Measurements from ENCODE around the gene TSPAN18.
A peak's percentile ranks its signal among the peaks of the same experiment; 100 is the strongest.

TSPAN18 gene

GRCh38 chr11:44741976-44742375 lies 15.2 kb downstream of the TSPAN18 start:
- no peaks in the 10 kb centered on the region for H3K9me3 ChIP-seq (ENCODE audit: control insufficient read depth in 1 of 2, low read length in 2 of 2)
- H3K4me1 ChIP-seq (ENCODE audit: control insufficient read depth in 1 of 2, insufficient read depth in 2 of 2, low read length in 2 of 2): peaks cover 11 to 58% of the 10 kb centered on the region in 2 donors
- H3K27me3 ChIP-seq (ENCODE audit: low read depth, low read length): no peaks in the 10 kb centered on the region
- no peak overlapping the region for H3K4me3 ChIP-seq (ENCODE audit: low read depth in 1 of 2, low read length in 2 of 2)
- no peaks in the 10 kb centered on the region for H3K36me3 ChIP-seq (ENCODE audit: control insufficient read depth in 1 of 2, insufficient read depth in 2 of 2, low read length in 2 of 2)
- H3K27ac ChIP-seq (ENCODE audit: low read length): no peak overlapping the region

DNA sequence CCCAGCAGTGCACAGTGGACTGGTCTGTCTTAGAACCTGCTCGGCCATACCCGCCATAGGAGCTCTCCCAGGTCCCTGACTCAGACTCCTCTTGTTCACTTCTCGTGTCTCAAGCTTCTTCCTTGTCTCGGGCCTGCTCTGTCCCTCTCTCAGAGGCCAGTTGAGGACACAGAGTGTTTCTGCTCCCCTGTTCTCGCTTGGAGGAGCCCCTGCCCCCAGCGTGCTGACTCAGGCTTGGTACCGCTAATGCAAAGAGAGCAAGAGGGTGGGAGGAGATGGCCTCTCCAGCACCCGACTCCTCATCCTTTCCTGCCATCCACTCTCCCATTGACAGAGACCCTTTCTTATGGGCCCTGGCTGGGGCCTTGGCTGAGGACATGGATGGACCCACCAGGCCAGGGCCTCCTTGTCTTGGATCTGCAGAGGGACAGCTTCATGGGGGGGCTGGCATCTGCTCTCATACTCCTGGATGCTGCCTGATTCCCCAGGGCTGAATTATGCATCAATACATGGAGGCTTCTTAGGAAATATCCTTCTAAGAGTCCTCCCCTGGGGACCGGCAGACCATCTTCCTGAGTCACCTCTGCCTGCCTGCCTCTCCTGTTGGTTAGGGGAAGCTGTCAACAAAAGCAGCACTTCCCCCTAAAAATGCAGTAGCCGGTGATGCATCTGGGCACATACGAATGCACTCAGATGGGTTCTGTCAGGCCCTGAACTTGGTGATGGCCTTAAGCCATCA lies 15.9 kb downstream of the TSPAN18 start:
- Histone ChIP-seq H3K4me1 (ENCODE audit: control insufficient read depth in 1 of 2, insufficient read depth in 2 of 2, low read length in 2 of 2) (peaks cover 11 to 65% of the 10 kb centered on the region in 2 donors), H3K9me3 (ENCODE audit: control insufficient read depth in 1 of 2, low read length in 2 of 2) (no peaks in the 10 kb centered on the region), H3K27ac (ENCODE audit: low read length) (no peak overlapping the region), H3K4me3 (ENCODE audit: low read depth in 1 of 2, low read length in 2 of 2) (no peak overlapping the region), H3K27me3 (ENCODE audit: low read depth, low read length) (no peaks in the 10 kb centered on the region), H3K36me3 (ENCODE audit: control insufficient read depth in 1 of 2, insufficient read depth in 2 of 2, low read length in 2 of 2) (no peaks in the 10 kb centered on the region)

DNA sequence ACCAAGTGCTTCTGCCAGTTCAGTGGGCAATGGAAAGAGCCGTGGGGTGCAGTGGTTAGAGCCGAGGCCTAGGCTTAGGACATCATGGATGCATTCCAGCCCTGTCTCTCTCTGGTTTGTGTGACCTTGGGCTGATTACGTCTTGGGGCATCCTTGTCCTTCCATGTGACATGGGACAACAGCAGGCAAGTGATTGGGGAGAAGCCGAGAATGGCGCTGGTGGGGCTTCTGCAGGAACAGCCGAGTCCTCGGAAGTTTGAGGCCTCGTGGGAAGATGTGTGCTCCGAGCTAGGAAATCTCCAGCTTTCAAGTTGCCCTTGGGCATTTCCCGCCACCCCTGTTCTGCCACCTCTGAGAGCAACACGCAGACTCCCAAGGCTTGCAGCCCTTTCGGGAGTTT lies 16.6 kb downstream of the TSPAN18 start:
- Histone ChIP-seq H3K27me3 (ENCODE audit: low read depth, low read length) (no peaks in the 10 kb centered on the region), H3K36me3 (ENCODE audit: control insufficient read depth in 1 of 2, insufficient read depth in 2 of 2, low read length in 2 of 2) (no peaks in the 10 kb centered on the region), H3K9me3 (ENCODE audit: control insufficient read depth in 1 of 2, low read length in 2 of 2) (no peaks in the 10 kb centered on the region), H3K27ac (ENCODE audit: low read length) (no peak overlapping the region), H3K4me3 (ENCODE audit: low read depth in 1 of 2, low read length in 2 of 2) (no peak overlapping the region), H3K4me1 (ENCODE audit: control insufficient read depth in 1 of 2, insufficient read depth in 2 of 2, low read length in 2 of 2) (peaks cover 11 to 68% of the 10 kb centered on the region in 2 donors)

DNA sequence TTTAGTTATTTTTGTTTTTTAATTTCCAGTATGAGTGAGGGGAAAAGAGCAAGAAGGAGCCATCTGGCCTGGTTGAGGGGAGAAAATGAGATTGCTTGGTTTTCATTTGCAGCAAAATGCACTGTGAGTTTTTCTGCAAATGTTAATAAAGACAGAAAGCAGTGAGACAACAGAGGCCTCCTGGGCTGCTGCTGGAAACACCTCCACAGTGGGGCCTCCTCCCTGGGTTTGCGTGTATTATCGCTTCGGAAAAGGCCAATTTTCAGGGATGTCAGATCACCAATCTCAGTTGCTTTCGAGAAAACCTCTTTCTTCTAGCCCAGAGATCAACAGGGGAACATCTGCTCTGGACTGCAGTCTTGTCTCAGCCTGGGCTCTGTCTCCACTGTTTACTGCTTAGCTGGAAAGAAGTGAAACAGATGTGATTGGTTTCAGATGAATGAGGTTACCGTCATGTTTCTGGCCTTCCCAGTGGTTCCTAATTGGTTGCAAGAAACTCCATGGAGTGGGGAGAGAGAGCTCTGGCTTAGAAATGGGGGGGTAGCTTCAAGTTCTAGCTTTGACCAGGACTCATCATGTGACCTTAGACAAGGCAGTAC lies 17.3 kb downstream of the TSPAN18 start:
- H3K27me3 ChIP-seq (ENCODE audit: low read depth, low read length): no peaks in the 10 kb centered on the region
- no peaks in the 10 kb centered on the region for H3K36me3 ChIP-seq (ENCODE audit: control insufficient read depth in 1 of 2, insufficient read depth in 2 of 2, low read length in 2 of 2)
- H3K9me3 ChIP-seq (ENCODE audit: control insufficient read depth in 1 of 2, low read length in 2 of 2): no peaks in the 10 kb centered on the region
- no peak overlapping the region for H3K4me3 ChIP-seq (ENCODE audit: low read depth in 1 of 2, low read length in 2 of 2)
- peaks cover 11 to 68% of the 10 kb centered on the region in 2 donors for H3K4me1 ChIP-seq (ENCODE audit: control insufficient read depth in 1 of 2, insufficient read depth in 2 of 2, low read length in 2 of 2)
- no peak overlapping the region for H3K27ac ChIP-seq (ENCODE audit: low read length)

DNA sequence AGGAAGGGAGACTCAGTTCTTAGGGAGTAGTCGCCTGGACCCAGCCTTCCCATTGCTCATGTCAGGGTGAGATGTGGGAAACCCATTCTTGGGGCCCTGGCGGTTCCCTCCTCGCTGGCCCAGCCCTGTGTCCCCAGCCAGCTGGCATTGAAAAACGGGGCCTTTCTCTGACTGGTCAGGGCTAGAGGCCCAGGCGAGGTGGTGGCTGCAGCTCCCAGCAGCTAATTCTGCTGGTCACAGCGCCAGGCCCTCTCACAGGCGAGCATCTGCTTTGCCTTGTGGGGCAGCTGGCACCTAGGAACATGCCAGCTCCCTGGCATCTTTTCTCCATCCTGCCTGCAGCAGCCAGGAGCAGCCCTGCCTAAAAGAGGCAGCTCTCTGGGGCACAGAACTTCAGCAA lies 20.1 kb downstream of the TSPAN18 start:
- H3K27me3 ChIP-seq (ENCODE audit: low read depth, low read length): no peaks in the 10 kb centered on the region
- no peak overlapping the region for H3K4me3 ChIP-seq (ENCODE audit: low read depth in 1 of 2, low read length in 2 of 2)
- no peak overlapping the region for H3K27ac ChIP-seq (ENCODE audit: low read length)
- H3K36me3 ChIP-seq (ENCODE audit: control insufficient read depth in 1 of 2, insufficient read depth in 2 of 2, low read length in 2 of 2): no peaks in the 10 kb centered on the region
- no peaks in the 10 kb centered on the region for H3K9me3 ChIP-seq (ENCODE audit: control insufficient read depth in 1 of 2, low read length in 2 of 2)
- H3K4me1 ChIP-seq (ENCODE audit: control insufficient read depth in 1 of 2, insufficient read depth in 2 of 2, low read length in 2 of 2): peaks cover 20 to 63% of the 10 kb centered on the region in 2 donors

- H3K27ac ChIP-seq (ENCODE audit: low read length): no peak overlapping the region
- H3K27me3 ChIP-seq (ENCODE audit: low read depth, low read length): no peaks in the 10 kb centered on the region
- no peaks in the 10 kb centered on the region for H3K36me3 ChIP-seq (ENCODE audit: control insufficient read depth in 1 of 2, insufficient read depth in 2 of 2, low read length in 2 of 2)
- no peak overlapping the region for H3K4me3 ChIP-seq (ENCODE audit: low read depth in 1 of 2, low read length in 2 of 2)
- H3K9me3 ChIP-seq (ENCODE audit: control insufficient read depth in 1 of 2, low read length in 2 of 2): no peaks in the 10 kb centered on the region
- H3K4me1 ChIP-seq (ENCODE audit: control insufficient read depth in 1 of 2, insufficient read depth in 2 of 2, low read length in 2 of 2): peaks cover 20 to 59% of the 10 kb centered on the region in 2 donors
Measured at GRCh38 chr11:44747316-44747715, 20.6 kb downstream of the TSPAN18 start.

- no peaks in the 10 kb centered on the region for H3K36me3 ChIP-seq (ENCODE audit: control insufficient read depth in 1 of 2, insufficient read depth in 2 of 2, low read length in 2 of 2)
- no peaks in the 10 kb centered on the region for H3K9me3 ChIP-seq (ENCODE audit: control insufficient read depth in 1 of 2, low read length in 2 of 2)
- no peak overlapping the region for H3K4me3 ChIP-seq (ENCODE audit: low read depth in 1 of 2, low read length in 2 of 2)
- H3K27me3 ChIP-seq (ENCODE audit: low read depth, low read length): no peaks in the 10 kb centered on the region
- H3K27ac ChIP-seq (ENCODE audit: low read length): peak overlapping the region; percentile 10
- H3K4me1 ChIP-seq (ENCODE audit: control insufficient read depth in 1 of 2, insufficient read depth in 2 of 2, low read length in 2 of 2): peaks cover 17 to 55% of the 10 kb centered on the region in 2 donors
Measured at GRCh38 chr11:44747836-44748235, 21.1 kb downstream of the TSPAN18 start.

DNA sequence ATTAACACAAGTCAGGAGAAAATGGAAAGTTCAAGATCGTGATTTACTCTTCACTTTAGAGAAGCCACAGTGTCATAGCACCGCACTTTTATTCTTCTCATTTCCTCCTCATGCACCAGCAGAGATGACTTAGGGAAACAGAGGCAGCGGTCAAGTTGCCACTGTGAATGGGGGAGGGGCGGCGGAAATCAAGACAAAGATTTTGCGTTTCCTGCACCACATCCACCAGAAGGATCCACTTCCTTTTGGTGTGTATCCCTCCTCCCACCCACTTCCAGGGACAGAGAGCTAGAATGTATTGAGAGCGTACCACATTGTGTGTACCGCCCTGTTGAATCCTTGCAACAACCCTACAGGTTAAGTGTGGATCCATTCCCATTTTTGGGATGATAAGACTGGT lies 21.8 kb downstream of the TSPAN18 start:
- peaks cover 10 to 54% of the 10 kb centered on the region in 2 donors for H3K4me1 ChIP-seq (ENCODE audit: control insufficient read depth in 1 of 2, insufficient read depth in 2 of 2, low read length in 2 of 2)
- no peak overlapping the region for H3K27ac ChIP-seq (ENCODE audit: low read length)
- no peaks in the 10 kb centered on the region for H3K36me3 ChIP-seq (ENCODE audit: control insufficient read depth in 1 of 2, insufficient read depth in 2 of 2, low read length in 2 of 2)
- no peaks in the 10 kb centered on the region for H3K27me3 ChIP-seq (ENCODE audit: low read depth, low read length)
- H3K9me3 ChIP-seq (ENCODE audit: control insufficient read depth in 1 of 2, low read length in 2 of 2): no peaks in the 10 kb centered on the region
- H3K4me3 ChIP-seq (ENCODE audit: low read depth in 1 of 2, low read length in 2 of 2): no peak overlapping the region

- no peaks in the 10 kb centered on the region for H3K9me3 ChIP-seq (ENCODE audit: control insufficient read depth in 1 of 2, low read length in 2 of 2)
- peaks cover 8 to 54% of the 10 kb centered on the region in 2 donors for H3K4me1 ChIP-seq (ENCODE audit: control insufficient read depth in 1 of 2, insufficient read depth in 2 of 2, low read length in 2 of 2)
- H3K27ac ChIP-seq (ENCODE audit: low read length): no peak overlapping the region
- H3K4me3 ChIP-seq (ENCODE audit: low read depth in 1 of 2, low read length in 2 of 2): no peak overlapping the region
- H3K27me3 ChIP-seq (ENCODE audit: low read depth, low read length): no peaks in the 10 kb centered on the region
- no peaks in the 10 kb centered on the region for H3K36me3 ChIP-seq (ENCODE audit: control insufficient read depth in 1 of 2, insufficient read depth in 2 of 2, low read length in 2 of 2)
Measured at GRCh38 chr11:44749189-44749588, 22.4 kb downstream of the TSPAN18 start.

- Histone ChIP-seq H3K27ac (ENCODE audit: low read length) (peak overlapping the region; percentile 18), H3K36me3 (ENCODE audit: control insufficient read depth in 1 of 2, insufficient read depth in 2 of 2, low read length in 2 of 2) (no peaks in the 10 kb centered on the region), H3K9me3 (ENCODE audit: control insufficient read depth in 1 of 2, low read length in 2 of 2) (no peaks in the 10 kb centered on the region), H3K27me3 (ENCODE audit: low read depth, low read length) (no peaks in the 10 kb centered on the region), H3K4me3 (ENCODE audit: low read depth in 1 of 2, low read length in 2 of 2) (no peak overlapping the region), H3K4me1 (ENCODE audit: control insufficient read depth in 1 of 2, insufficient read depth in 2 of 2, low read length in 2 of 2) (peaks cover 14 to 57% of the 10 kb centered on the region in 2 donors)
Measured at GRCh38 chr11:44750551-44751465, 24.0 kb downstream of the TSPAN18 start.

- Histone ChIP-seq H3K27me3 (ENCODE audit: low read depth, low read length) (no peaks in the 10 kb centered on the region), H3K36me3 (ENCODE audit: control insufficient read depth in 1 of 2, insufficient read depth in 2 of 2, low read length in 2 of 2) (no peaks in the 10 kb centered on the region), H3K27ac (ENCODE audit: low read length) (no peak overlapping the region), H3K4me1 (ENCODE audit: control insufficient read depth in 1 of 2, insufficient read depth in 2 of 2, low read length in 2 of 2) (peaks cover 14 to 52% of the 10 kb centered on the region in 2 donors), H3K4me3 (ENCODE audit: low read depth in 1 of 2, low read length in 2 of 2) (no peak overlapping the region), H3K9me3 (ENCODE audit: control insufficient read depth in 1 of 2, low read length in 2 of 2) (no peaks in the 10 kb centered on the region)
Measured at GRCh38 chr11:44752300-44752699, 25.5 kb downstream of the TSPAN18 start.
